Esophagus mucosa (tissue), 1 donor: ENCODE measurements around the gene MMRN1. TPM values are rescaled to one million over a fixed set of nuclear protein-coding genes. Genes with fewer than 3 reads are reported as not detected.

Source experiments
- ATAC-seq: fragments of 200-7000 bp; cut with Tn5 transposase; one replicate; pipeline ENCODE4 v1.9.1; 2020
- total RNA-seq: library from RNA; stranded (reverse); gene quantifications from one replicate; pipeline ENCODE4 v1.2.4, GENCODE V29; 2023
- donor health status: DM: yes; HTN: yes; CAD: no.

The MMRN1 gene
- total RNA-seq, 1 donor from 2014 or later = 6.8 TPM

DNA sequence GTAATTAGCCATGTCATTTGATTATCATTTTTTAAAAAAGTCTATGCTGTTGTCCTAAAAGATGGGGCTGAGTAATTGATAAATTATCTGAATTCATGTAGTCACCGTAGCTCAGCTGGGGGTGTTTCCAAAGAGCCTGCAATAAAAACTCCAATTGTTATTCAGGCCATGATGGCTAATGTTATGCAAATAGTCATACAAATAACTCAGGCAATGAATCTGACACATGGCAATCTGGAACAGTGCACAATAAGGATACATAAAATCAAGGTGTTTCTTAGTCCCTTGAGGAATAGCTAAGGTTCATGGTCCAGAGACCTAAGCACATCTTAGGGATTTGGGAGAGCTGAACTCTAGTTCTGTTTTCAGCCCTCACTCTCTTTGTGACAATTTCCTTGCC is 15.2 kb downstream of the MMRN1 start:
- ATAC-seq = no peak

DNA sequence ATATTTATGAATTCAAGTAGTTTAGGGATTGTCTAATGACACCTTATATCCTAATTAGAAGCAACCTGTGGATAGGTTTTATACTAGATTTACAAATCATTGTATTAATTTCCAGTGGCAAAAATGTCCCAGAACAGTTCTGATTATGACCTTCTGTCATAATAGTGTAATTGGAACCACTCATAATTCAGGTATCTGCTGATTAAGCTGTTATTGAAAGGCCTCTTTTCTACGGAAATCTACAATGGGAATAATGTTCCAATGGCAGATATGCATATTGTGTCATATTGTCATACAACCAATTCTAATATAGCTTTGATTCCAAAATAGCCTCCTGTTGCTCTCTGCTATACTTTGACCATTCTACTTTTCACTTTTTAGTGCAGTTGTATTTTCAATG is 19.0 kb downstream of the MMRN1 start:
- no peak for ATAC-seq

DNA sequence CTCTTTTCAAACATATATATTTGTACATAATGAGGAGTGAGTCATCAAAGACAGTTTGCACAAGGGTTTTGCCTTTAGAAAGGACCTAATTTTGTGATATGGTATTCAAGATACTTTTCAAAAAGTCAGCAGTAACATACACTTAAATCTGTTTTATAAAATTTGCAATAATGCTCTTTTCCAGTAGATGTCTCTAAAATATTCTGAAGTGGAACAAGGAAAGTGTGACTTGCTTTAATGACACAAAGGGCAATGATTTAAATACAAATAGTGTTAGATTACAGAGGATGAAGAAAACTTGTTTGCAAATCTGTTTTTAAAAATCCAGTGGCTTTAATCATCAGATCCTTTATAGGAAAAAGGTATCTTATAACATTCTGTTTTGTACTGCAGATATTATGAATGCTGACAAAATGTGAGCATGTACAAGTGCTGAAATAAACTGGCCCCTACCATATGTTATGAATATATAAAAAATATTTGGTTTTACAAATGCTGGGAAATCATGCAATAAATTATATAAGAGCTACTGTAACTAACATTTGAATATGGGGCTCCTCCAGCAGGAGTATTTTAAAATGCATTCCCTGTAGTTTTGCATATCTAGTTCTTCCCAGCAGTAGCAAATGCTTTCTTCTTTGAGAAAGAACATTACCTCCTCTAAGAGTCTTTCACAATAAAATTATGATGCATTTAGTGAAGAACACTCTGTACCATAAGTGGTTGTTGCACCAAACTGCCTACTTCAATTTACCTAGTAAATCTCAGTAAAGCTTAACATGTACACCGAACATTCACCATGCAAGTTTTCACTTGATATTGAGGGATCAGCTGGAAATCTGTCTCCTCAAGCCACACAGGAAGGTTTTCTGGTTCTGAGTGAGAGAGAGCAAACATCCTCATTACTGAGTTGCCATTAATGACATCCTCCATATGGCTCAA is 20.2 kb downstream of the MMRN1 start:
- no peak for ATAC-seq

DNA sequence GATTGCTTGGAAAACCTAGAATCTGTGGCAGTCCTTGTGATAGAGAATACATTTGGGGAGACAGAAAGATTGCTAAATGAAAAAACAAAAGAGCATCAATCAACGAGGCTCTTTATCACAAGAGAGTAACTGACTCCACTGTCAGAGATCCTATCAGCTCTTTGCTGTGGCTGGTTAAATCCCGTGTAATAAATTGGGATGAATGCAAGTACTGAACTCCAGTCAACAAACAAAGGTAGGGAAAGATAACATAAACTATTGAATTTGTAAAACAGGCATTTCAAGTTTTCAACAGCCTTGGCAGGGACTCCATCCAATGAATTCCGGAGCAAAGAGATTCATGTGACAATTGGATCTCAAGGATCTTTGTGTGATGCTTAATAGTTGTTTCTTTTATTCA is 21.3 kb downstream of the MMRN1 start:
- ATAC-seq = no peak

DNA sequence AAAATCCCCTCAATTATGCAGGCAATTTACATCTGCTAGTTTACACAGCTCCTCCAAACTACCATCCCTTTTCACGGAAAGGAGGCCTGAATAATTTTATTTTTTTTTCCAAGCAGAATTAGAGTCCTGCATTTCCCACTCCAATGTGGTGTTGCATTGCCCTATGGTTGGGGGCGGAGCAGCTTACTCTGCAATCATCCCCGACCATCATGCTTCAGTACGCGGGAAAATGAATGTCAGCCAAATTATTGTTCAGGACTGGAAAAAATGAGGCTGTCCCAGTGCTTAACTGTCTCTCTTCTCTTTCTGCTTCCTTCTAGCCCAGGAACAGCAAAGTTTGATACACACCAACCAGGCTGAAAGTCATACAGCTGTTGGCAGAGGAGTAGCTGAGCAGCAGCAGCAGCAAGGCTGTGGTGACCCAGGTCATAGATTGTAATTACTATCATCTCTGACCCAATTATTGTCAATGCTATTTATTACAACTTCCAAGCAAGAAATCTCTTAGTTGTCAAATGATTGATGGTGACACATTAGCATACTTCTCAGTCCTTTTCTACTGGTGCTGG is 28.3 kb downstream of the MMRN1 start:
- ATAC-seq = no peak

DNA sequence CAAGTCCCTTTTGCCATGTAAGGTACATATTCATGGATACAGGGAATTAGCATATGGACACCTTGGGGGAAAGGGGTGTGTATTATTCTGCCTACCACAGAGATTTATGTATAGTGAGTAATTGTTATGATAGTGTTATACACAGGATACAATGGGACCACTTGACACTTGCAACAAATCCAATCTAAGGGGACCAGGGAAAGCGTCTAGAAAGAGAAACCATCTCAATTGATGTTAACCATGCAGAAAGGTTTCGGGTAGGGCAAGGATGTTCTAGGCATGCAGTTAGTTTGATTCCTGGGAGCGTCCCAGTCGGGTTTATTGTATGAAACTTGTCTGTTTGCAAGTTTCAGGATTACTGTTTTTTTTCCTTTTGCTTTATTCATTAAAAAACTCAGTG is 34.2 kb downstream of the MMRN1 start:
- no peak for ATAC-seq

DNA sequence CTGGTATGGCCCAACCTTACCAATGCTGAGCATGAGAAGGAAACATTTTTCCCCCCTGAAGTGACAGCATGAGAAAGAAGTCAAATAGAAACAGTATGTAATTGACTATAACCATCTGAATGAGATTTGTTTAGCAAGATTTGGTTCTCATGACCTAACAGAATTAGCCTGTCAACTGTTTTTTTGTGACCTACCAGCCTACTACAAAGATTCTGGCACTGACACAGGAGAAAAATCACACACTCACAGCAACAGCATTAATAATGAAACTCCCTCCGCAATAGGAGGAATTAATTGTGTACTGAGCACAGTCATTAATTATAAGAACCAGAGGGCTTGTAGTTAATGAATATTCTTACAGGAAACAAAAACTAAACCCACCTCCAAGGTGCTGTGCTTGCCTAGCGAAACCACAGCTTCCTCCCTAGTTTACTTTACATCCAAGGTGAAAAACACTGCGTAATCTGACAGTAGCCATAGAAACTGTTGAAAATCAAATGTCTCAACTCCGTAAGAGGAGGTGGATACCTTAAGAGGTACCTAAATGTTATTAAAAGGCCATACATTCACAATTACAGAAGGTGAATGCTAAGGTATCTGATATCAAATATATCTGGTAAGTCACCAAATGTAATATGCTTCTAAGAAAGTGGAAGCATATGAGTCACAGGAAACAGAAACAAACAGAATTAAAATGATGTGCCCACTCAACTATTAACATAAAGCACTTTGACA is 34.9 kb downstream of the MMRN1 start:
- no peak for ATAC-seq

DNA sequence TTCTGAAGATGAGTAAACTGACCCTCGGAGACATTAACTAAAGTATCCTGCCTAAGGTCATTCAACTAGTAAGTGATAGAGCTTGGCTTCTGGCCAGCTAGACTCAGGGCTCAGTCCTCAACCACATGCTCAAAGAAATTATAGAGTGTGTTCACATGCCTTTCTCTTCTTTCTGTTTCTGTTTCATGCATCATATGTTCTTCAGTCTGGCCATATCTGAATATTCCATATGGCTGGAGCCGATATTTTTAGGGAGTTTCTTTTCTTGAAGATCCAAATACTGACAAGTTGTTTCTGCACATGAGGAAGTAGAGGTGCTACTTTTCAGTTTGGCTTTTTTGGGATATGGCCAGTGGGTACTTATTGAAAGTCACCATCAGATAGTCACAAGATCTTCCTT is 44.9 kb downstream of the MMRN1 start:
- ATAC-seq = no peak

DNA sequence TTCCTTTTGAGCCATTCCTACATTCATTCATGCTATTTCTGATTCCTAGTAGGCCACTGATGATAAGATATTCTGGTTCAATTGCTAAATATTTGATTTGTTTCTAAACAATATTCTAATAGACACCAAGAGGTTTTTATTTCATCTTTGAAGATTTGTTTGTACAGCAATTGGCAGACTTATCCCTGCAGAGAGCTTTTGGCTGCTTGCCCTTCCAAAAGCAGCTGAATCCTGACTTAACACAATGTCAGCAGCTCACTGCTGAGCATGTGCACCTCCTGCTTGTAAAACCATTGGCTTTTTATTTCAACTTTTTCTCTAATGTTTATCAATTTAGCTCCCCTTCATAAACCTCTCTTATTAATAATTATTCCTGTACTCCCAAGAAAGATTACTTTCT is 45.3 kb downstream of the MMRN1 start:
- ATAC-seq = no peak

DNA sequence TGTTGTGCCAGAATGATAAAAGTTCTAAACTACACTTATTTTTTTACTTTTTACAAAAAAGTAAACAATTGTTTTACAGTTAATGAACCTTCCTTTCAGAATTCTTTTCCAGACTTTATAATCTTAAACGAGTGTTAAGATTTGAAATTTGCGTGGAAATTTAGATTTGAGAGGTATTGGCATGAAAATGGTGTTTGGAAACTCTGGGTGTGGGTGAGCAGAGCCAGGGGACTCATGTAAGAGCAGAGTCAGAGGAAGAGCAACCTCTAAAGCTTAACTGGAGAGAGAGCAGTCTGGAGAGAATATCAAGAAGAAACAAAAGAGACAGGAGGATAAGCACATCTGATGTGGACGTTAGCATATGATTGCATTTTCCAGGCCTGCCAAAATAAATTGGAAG is 48.2 kb downstream of the MMRN1 start:
- no peak for ATAC-seq

DNA sequence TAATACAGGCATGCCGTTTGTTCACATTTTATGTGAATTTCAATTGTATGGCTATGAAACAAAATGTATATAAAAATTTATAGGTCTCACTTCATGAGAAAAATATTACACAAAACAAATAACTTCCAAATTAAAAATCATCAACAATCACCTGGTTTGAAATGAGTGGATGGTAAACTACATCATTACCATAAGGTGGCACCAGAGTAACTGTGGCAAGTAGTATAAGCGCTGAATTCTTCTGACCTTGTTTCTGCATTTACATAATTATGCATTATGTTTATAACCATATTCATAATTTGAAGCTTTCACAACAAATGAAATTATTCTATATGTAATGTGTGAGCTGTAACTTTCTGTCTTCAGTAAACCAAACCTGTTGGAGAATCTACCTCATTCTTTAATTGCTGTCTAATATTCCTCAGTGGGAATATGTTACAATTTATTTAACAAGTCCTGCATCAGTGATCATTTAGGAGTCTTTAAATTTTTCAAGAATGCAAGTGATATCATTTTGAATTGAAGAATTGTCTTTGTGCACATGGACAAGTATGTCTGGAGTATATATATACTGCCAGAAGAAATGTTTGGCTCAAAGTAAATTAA is 55.2 kb downstream of the MMRN1 start:
- no peak for ATAC-seq

DNA sequence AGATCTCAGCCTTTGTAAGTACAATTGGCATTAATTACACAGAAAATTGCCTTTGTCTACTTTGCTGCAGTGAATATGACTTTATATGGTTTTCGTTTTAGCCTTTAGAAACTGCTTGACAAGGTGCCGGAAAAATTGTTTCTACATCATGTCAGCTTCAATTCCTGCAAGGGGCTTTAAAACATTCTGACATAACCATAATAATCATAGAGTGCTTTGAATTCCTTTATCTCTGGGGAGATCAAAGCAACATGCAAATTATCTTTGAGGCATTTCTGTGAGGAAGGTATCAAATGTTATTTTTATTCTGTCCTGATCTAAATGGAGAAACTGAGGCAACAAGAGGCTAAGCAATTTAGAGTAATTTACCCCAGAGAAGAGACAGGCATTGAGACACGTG is 57.8 kb downstream of the MMRN1 start:
- no peak for ATAC-seq

DNA sequence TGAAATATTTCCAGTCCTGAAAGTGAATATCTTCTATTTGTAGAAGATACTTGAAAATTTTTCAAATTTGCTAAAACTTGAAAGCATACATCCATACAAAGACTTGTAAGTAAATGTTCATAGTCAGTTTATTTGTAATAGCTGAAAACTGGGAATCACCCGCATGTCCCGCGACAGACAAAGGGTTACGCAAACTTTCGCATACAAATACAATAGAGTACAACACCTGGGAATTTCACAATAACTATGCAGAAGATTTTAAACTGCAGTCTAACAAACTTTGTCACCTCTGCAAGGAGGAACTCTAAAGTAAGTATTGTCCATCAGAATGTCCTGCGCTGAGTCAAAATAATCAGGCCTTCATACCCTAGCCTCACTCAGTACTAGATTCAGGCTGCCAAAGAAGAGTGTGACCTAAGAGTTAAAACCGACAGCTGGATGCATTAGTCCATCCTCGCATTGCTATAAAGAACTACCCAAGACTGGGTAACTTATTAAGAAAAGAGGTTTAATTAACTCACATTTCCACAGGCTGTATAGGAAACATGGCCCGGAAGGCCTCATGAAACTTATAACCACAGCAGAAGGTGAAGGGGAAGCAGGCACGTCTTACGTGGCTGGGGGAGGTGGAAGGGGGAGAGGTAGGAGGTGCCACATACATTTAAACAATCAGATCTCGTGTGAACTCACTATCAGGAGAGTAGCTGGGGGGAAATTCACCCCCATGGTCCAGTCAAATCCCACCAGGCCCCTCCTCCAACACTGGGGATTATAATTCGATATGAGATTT is 60.4 kb downstream of the MMRN1 start:
- no peak for ATAC-seq

DNA sequence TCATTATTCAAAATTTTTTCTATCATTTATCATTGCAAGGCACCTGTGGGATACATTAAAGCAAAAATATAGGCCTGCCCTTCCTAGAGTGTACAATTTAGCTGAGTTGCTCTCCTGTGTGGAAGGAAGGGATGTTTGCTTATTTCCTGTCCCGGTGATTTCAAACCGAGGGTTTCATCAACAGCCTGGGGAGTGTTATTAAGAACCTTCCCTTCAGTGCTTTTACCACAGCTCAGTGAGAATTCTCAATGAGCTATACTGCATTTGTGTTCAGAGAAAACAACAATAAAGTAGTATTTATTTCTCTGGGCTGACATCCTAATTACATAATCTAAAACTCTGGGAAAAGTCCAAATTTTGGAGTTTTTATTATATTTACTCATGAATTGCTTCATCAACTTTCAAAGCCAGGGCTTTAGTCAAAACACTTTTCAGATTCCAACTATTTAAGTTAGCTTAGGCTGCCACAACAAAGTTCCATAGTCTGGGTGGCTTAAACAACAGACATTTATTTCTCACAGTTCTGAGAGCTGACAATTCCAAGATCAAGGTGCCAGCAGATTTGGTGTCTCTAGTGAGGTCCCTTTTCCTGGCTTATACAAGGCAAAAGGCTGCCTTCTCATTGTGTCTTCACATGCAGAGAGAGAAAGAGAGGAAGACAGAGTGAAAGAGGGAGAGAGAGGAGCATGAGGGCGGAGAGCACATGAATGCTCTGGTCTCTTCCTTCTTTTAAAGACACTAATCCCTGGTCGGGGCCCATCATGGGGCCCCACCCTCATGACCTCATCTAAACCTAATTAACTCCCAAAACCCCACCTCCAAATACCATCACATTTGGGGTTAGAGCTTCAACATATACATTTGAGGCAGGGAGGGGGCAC is 62.6 kb downstream of the MMRN1 start:
- ATAC-seq = no peak

DNA sequence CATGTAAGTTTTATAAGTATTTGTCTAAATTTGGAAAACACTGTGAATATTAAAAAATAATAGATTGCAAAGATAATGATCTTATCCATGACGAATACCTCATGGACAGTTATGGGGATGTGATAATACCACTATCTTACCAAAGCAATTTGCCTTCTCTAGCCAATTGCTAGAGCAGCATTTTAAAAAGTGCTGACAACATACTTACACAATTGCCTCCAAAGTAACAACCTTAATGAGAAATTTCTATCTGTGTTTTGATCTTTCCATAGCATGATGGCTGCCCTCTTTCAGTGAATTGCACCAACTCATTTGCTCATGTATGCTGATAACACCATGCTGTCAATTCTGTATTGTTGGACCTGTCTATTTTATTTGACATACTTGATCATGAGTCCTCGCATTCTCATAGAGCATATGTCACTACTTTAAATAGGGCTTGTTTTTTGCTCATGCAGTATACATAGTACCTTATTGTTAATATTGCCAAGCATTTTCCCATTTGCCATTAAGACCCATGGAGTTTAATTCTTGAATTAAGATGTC is 87.2 kb downstream of the MMRN1 start:
- ATAC-seq = no peak

DNA sequence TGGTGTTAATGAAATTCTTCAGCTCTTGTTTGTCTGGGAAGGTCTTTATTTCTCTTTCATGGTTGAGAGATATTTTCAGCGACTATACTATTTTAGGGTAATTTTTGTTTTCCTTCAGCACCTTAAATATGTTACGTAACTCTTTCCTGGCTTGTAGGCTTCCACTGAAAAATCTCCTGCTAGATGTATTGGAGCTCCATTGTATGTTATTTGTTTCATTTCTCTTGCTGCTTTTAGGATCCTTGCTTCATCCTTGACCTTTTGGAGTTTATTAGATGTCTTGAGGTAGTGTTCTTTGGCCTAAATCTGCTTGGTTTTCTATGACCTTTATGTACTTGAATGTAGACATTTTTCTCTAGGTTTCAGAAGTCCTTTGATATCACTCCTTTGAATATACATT is 93.6 kb downstream of the MMRN1 start:
- no peak for ATAC-seq

DNA sequence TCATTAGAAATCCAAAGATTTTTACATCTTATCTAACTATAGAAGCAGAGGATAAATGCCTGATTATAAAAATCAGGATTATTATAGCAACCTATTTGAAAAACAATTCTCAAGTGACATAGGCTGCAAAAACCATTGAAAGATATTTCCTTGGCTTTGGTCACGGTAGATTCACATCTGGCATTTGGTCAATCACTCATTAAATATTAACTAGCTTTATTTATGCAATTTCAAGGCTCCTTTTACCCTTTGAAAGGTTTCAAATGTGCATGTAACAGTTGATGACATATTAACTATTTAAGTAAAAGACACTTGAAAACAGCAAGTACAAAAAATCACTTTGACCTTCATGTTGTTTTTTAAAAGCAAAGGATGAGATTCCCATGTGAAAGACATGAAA is 98.1 kb downstream of the MMRN1 start:
- no peak for ATAC-seq

DNA sequence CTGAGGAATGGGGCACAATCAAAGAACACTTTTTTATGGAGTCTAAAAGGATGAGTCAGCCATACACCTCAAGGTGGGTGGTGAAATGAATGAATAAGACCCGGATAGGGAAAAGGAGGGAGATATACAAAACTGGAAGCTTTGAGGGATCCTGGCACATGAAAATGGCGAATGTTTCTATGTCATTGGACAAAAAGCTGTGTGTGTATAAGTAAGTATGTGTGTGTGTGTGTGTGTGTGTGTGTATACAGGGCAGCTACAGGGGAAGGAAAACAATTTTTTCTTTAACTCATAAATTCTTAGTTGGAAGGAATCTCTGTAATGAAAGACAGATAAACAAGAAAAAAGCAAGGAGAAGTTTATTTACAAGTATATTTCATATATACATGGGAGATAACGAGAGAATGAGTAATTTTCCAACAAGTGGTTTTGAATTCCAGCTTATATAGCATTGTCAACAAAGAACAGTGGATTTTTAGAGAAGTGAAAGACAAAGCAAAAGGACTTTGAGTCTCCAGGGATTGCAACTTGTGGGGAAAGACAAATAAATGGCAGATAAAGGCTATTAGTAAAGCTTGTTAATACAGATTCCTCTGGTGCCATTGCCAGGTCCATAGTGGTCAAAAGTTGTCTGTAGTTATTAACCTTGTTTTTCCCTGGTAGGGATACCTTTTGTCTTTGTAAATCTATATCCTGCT is 99.7 kb downstream of the MMRN1 start:
- no peak for ATAC-seq

DNA sequence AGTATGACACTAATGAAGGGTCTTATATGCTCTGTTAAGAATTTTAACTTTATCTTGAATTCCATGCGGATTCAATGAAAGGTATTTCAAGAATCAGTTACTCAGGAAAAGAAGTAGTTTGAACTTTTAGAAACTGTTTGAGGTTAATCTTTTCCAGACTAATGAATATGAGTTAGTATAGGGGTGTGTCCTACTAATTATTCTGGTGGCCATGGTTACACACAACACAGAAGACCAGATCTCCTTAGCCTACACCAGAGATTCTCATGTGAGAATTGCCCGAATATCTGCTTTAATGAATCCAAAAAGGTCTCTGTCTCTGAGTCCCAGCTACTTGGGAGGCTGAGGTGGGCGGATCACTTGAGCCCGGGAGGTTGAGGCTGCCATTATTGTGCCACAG is 100.4 kb downstream of the MMRN1 start:
- no peak for ATAC-seq

DNA sequence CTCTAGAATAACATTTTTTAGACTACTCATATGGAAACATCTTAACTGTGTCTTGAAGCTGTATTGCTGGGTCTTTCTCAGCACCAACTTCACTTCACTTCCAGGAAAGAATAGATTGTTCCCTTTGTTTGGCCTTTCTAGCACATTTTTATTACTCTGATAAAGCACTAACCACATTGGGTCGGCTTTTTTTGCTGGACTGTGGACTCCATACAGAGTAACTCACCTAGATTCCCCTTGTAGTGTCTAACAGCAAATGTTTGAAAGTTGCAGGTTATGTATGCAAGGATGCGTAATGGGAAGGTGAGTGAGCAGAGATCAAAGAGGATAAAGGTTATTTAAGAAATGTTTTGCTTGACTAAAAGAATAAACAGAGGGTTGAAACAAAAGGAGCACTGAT is 101.2 kb downstream of the MMRN1 start:
- ATAC-seq = no peak
